ENCODE results near the gene ANXA11.

ANXA11 gene

DNA sequence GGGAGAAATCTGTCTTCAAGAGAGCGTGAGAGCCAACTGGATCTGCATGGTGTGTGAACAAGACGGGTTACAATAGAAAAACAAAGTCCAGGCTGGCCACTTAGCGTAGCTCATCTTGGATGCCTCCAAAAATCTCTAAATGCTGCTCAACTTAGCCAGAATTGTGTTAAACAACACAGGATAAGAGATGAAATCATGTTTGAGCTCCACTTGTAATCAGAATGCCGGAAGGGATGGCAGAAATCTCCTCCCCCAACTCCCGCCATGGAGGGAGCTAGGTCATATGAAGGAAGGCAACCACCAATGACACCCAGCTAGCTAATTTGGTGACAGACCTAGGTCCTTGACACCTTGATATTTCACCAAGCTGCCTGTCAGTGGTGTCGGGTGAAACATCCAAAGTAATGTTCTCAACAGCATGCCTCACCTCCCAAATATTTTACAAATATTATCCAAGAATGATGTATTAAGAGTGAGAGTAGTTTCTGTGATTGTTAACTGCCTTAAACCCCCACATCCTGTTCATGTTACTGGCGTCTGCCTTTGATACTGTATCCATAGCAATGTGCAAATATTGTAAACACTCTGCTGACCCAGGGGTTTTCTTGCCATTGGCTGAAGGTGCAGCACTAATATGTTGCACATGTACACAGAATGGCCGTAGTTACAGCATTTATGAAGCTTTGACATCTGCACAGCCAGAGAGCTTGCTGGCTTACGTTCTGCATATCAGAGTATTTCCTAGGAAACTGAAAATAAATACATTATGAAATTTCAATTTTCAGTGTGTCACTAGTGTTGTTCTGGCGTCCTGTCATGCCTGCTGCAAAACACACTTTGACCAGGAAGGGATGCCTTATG lies 101.0 kb downstream of the ANXA11 start:
- peak; percentile 99 for DNase-seq (ENCODE audit: low read depth)

Measured in fibroblast of gingiva (primary cell).